Panc1 (cell line): ENCODE measurements around the gene TNFRSF21. TPM values are rescaled to one million over a fixed set of nuclear protein-coding genes. Genes with fewer than 3 reads are reported as not detected.

Source experiments
- ATAC-seq: fragments of 200-7000 bp; cut with Tn5 transposase; 2 replicates; pipeline ENCODE4 v1.9.1; 2020; ENCODE audit warnings: mild to moderate bottlenecking, moderate library complexity
- BruUV-seq: library from RNA; stranded (reverse); fragments of 400-500 nt; replicated peaks from 2 replicates; lab custom pipeline; 2021; lab: Mats Ljungman, UMichigan
- CTCF ChIA-PET: fragments of 300-600 bp; sonication (Branson Sonifier 250); formaldehyde crosslinking; loops from one replicate; lab custom pipeline; 2022; ENCODE audit warnings: antibody characterized with exemption; lab: Charles Lee
- POLR2A ChIA-PET: fragments of 300-600 bp; sonication (Branson Sonifier 250); formaldehyde crosslinking; loops from one replicate; lab custom pipeline; 2022; ENCODE audit warnings: antibody characterized with exemption; lab: Charles Lee
- DNase-seq: peaks from one replicate; pipeline ENCODE4 v3.0.0-alpha.2; 2010; ENCODE audit warnings: low read depth, low spot score
- H3K27ac ChIP-seq: 2 replicates; pipeline ENCODE4 v1.5.1; 2011; ENCODE audit warnings: mild to moderate bottlenecking, low read length, inconsistent platforms
- H3K27me3 ChIP-seq: fragments of 200-500 bp; sonication (Bioruptor generic); 2 replicates; pipeline ENCODE4 v1.6.0; 2014; ENCODE audit warnings: low read length, inconsistent platforms; ENCODE audit not compliant: control insufficient read depth, insufficient read depth
- H3K36me3 ChIP-seq: fragments of 200-500 bp; sonication (Bioruptor generic); 2 replicates; pipeline ENCODE4 v1.5.1; 2014; ENCODE audit warnings: inconsistent platforms, mild to moderate bottlenecking, low read length, moderate library complexity; ENCODE audit not compliant: control insufficient read depth, insufficient read depth
- H3K4me1 ChIP-seq: 2 replicates; pipeline ENCODE4 v1.5.1; 2011; ENCODE audit warnings: inconsistent platforms, mild to moderate bottlenecking, low read length, moderate library complexity; ENCODE audit not compliant: control insufficient read depth, insufficient read depth
- H3K4me3 ChIP-seq, 2 experiments: 2 replicates each; pipeline ENCODE4 v1.5.1; 2011 to 2012; ENCODE audit warnings: low read depth in 2 of 2, low read length in 2 of 2, mild to moderate bottlenecking in 2 of 2, inconsistent platforms in 1 of 2, moderate library complexity in 1 of 2
- H3K9me3 ChIP-seq: fragments of 200-500 bp; sonication (Bioruptor generic); 2 replicates; pipeline ENCODE4 v1.5.1; 2014; ENCODE audit warnings: low read depth, mild to moderate bottlenecking, inconsistent platforms, low read length, moderate library complexity; ENCODE audit not compliant: control insufficient read depth, insufficient read depth
- CTCF ChIP-seq: fragments of 450-650 bp; IDR thresholded peaks from 2 replicates; pipeline ENCODE4 v1.5.1; 2017; ENCODE audit warnings: mild to moderate bottlenecking
- POLR2AphosphoS5 ChIP-seq: IDR thresholded peaks from 2 replicates; pipeline ENCODE4 v1.6.1; 2012; ENCODE audit warnings: mild to moderate bottlenecking, low read depth, low read length, moderate library complexity
- REST ChIP-seq, 2 experiments: IDR thresholded peaks; 2 replicates each; pipeline ENCODE4 v1.6.1; 2011 to 2012; ENCODE audit warnings: low read depth in 2 of 2, control low read depth in 1 of 2, low read length in 1 of 2, mild to moderate bottlenecking in 1 of 2, moderate library complexity in 1 of 2; ENCODE audit not compliant: insufficient read depth in 1 of 2
- SIN3A ChIP-seq: IDR thresholded peaks from 2 replicates; pipeline ENCODE4 v1.6.1; 2012; ENCODE audit warnings: low read depth, mild to moderate bottlenecking, low read length, moderate library complexity, borderline replicate concordance; ENCODE audit not compliant: insufficient read depth
- TCF7L2 ChIP-seq: IDR thresholded peaks from 2 replicates; pipeline ENCODE4 v1.6.1; 2011; ENCODE audit warnings: mild to moderate bottlenecking, low read depth, low read length, inconsistent platforms
- in situ Hi-C: cut with HindIII; loops from 2 replicates; pipeline ENCODE4 v1.10.0; 2016; ENCODE audit warnings: low sequenced_read_pairs, low pct_unique_long_range_greater_than_20kb
- intact Hi-C: fragments of 100-400 bp; cut with micrococcal nuclease; formaldehyde crosslinking; loops from one replicate; pipeline ENCODE4 v1.10.0; 2022; ENCODE audit not compliant: unreplicated experiment
- total RNA-seq: library from RNA; stranded (reverse); gene quantifications from one replicate; pipeline ENCODE4 v1.2.1, GENCODE V29; 2021; ENCODE audit not compliant: unreplicated experiment

The TNFRSF21 gene
- total RNA-seq, 1 experiment from 2014 or later, result 76.0 TPM

GRCh38 chr6:47256981-47257730, 52.5 kb downstream of the TNFRSF21 start:
- DNase-seq (no peak), ATAC-seq (no peak)
- no peak for TF ChIP-seq CTCF
- no peak for TF ChIP-seq REST (IDR thresholded peaks at IDR 0.05; ENCODE audit: insufficient read depth in 1 of 2, low read depth in 2 of 2, low read length in 1 of 2)
- no peak for TF ChIP-seq POLR2AphosphoS5
- TF ChIP-seq TCF7L2, result no peak
- TF ChIP-seq SIN3A, result no peak
- intact Hi-C loops, result no loop called here
- Histone ChIP-seq H3K4me3 (no peak overlapping the region), H3K4me1 (no peaks in the 10 kb centered on the region), H3K27me3 (no peaks in the 10 kb centered on the region), H3K27ac (no peak overlapping the region), H3K36me3 (peaks cover 3% of the 10 kb centered on the region), H3K9me3 (no peaks in the 10 kb centered on the region)
- POLR2A ChIA-PET, result no interaction called here
- in situ Hi-C loops, result no loop called here
- CTCF ChIA-PET, result no interaction called here
- BruUV-seq, result no TSS peak

GRCh38 chr6:47256361-47256760, 53.3 kb downstream of the TNFRSF21 start:
- no peak for ATAC-seq
- Histone ChIP-seq H3K36me3 (peaks cover 3% of the 10 kb centered on the region), H3K9me3 (no peaks in the 10 kb centered on the region), H3K4me1 (no peaks in the 10 kb centered on the region), H3K4me3 (no peak overlapping the region), H3K27me3 (no peaks in the 10 kb centered on the region), H3K27ac (no peak overlapping the region)
- ChIA-PET CTCF (no interaction called here), POLR2A (no interaction called here)
- in situ Hi-C loops, result no loop called here
- no peak for TF ChIP-seq CTCF
- no peak for TF ChIP-seq REST (IDR thresholded peaks at IDR 0.05; ENCODE audit: insufficient read depth in 1 of 2, low read depth in 2 of 2, low read length in 1 of 2)
- no peak for TF ChIP-seq SIN3A
- TF ChIP-seq TCF7L2, result no peak
- TF ChIP-seq POLR2AphosphoS5, result no peak
- intact Hi-C loops, result no loop called here
- no TSS peak for BruUV-seq
- DNase-seq, result no peak
